Left lung (tissue), 10 donors: ENCODE data around the gene HIGD1B. TPM values are rescaled to one million over a fixed set of nuclear protein-coding genes. Genes with fewer than 3 reads are reported as not detected.

Experiments used
- ATAC-seq: fragments of 200-7000 bp; cut with Tn5 transposase; one replicate; pipeline ENCODE4 v1.9.1; 2020; ENCODE audit warnings: moderate library complexity
- DNase-seq, 4 donors: peaks; one replicate each; pipeline ENCODE4 v3.0.0-alpha.2; 2013 to 2020
- H3K27ac ChIP-seq, 2 donors: fragments of 200-600 bp; sonication (generic) in 1 of 2; one replicate each; pipeline versions ENCODE4 v1.5.0 to v1.8.0; 2020 to 2021
- H3K27me3 ChIP-seq, 2 donors: fragments of 200-600 bp; sonication (generic) in 1 of 2; one replicate each; pipeline versions ENCODE4 v1.5.0 to v1.8.0; 2020 to 2021
- H3K36me3 ChIP-seq, 2 donors: fragments of 200-600 bp; sonication (generic) in 1 of 2; one replicate each; pipeline versions ENCODE4 v1.5.0 to v1.8.0; 2020 to 2021
- H3K4me1 ChIP-seq, 2 donors: fragments of 200-600 bp; one replicate each; pipeline ENCODE4 v1.8.0; 2021
- H3K4me3 ChIP-seq, 2 donors: fragments of 200-600 bp; sonication (generic) in 1 of 2; one replicate each; pipeline versions ENCODE4 v1.5.0 to v1.8.0; 2020 to 2021; ENCODE audit warnings: mild to moderate bottlenecking in 1 of 2
- H3K9me3 ChIP-seq, 2 donors: fragments of 200-600 bp; sonication (generic) in 1 of 2; one replicate each; pipeline versions ENCODE4 v1.5.0 to v1.8.0; 2020 to 2021
- intact Hi-C, 2 donors: fragments of 100-400 bp; cut with DNase I; formaldehyde crosslinking; loops; one replicate each; pipeline versions ENCODE4 v1.11.2 to v1.14.2; 2022
- polyA plus RNA-seq, 6 donors: library from polyadenylated mRNA; unstranded; fragments of 120-200 nt; gene quantifications; one replicate each; pipeline ENCODE4 v1.2.1, GENCODE V29; 2013; ENCODE audit not compliant: insufficient read length in 6 of 6
- total RNA-seq, 2 donors: library from RNA; stranded (reverse); fragmentation: NEBNext Ultra II Directional; extraction: Animal tissue kit (Norgen Biotek cat#: 25700); gene quantifications; one replicate each; pipeline ENCODE4 v1.2.1, GENCODE V29; 2021
- TF ChIP-seq, protein P1 (sequence below), 2 donors: fragments of 200-600 bp; sonication (generic) in 1 of 2; IDR thresholded peaks; one replicate each; pipeline versions ENCODE4 v1.5.0 to v1.8.0; 2021; ENCODE audit warnings: antibody characterized with exemption in 2 of 2
- donor health status: DM: no; HTN: yes; CAD: no.
- donor health status: DM: no; HTN: no; CAD: no.

Gene HIGD1B
- total and polyA plus RNA-seq, 8 donors = 11.0 to 21.7 (median 17.5) TPM

GRCh38 chr17:44881145-44881544 lies 33.5 kb downstream of the HIGD1B start:
- Histone ChIP-seq H3K4me1 (no peaks in the 10 kb centered on the region), H3K27me3 (no peaks in the 10 kb centered on the region), H3K36me3 (peaks cover 0 to 100% of the 10 kb centered on the region in 2 donors), H3K9me3 (no peaks in the 10 kb centered on the region), H3K4me3 (no peak overlapping the region), H3K27ac (no peak overlapping the region)
- no peak for DNase-seq
- no peak for ATAC-seq
- intact Hi-C loops = no loop called here
- TF ChIP-seq, protein P1, sequence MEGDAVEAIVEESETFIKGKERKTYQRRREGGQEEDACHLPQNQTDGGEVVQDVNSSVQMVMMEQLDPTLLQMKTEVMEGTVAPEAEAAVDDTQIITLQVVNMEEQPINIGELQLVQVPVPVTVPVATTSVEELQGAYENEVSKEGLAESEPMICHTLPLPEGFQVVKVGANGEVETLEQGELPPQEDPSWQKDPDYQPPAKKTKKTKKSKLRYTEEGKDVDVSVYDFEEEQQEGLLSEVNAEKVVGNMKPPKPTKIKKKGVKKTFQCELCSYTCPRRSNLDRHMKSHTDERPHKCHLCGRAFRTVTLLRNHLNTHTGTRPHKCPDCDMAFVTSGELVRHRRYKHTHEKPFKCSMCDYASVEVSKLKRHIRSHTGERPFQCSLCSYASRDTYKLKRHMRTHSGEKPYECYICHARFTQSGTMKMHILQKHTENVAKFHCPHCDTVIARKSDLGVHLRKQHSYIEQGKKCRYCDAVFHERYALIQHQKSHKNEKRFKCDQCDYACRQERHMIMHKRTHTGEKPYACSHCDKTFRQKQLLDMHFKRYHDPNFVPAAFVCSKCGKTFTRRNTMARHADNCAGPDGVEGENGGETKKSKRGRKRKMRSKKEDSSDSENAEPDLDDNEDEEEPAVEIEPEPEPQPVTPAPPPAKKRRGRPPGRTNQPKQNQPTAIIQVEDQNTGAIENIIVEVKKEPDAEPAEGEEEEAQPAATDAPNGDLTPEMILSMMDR (IDR thresholded peaks at IDR 0.05) = no peak

DNA sequence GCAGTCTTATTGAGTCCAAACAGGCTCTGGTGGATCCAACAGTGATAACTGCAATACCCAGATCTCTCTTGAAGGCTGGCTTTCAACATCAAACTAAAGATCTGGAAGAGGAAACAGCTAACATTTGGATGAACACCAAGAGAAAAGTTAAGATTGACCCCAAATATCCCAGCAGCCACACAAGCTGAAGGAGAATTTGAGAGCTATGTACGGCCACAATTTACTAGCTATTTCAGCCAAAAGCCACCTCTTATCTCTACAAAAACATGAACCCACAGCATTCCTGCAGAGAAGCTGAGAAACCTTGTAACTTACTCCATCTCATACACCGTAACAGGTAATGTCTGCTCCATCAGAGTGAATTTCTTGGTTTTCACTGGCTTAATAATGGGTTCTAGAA lies 37.3 kb downstream of the HIGD1B start:
- Histone ChIP-seq H3K4me3 (no peak overlapping the region), H3K36me3 (peaks cover 0 to 71% of the 10 kb centered on the region in 2 donors), H3K27me3 (no peaks in the 10 kb centered on the region), H3K27ac (no peak overlapping the region), H3K9me3 (no peaks in the 10 kb centered on the region), H3K4me1 (peaks cover 0 to 30% of the 10 kb centered on the region in 2 donors)
- no peak for DNase-seq
- TF ChIP-seq, protein P1 (IDR thresholded peaks at IDR 0.05) = no peak
- intact Hi-C loops = no loop called here
- ATAC-seq = no peak

GRCh38 chr17:44887016-44887415 lies 39.3 kb downstream of the HIGD1B start:
- no peak for DNase-seq
- H3K4me3 ChIP-seq = no peak overlapping the region
- intact Hi-C loops = no loop called here
- H3K27me3 ChIP-seq = no peaks in the 10 kb centered on the region
- no peak overlapping the region for H3K27ac ChIP-seq
- H3K9me3 ChIP-seq = no peaks in the 10 kb centered on the region
- no peak for ATAC-seq
- H3K36me3 ChIP-seq = peaks cover 0 to 65% of the 10 kb centered on the region in 2 donors
- TF ChIP-seq, protein P1 (IDR thresholded peaks at IDR 0.05) = no peak
- peaks cover 0 to 36% of the 10 kb centered on the region in 2 donors for H3K4me1 ChIP-seq

- H3K4me1 ChIP-seq = peaks cover 0 to 36% of the 10 kb centered on the region in 2 donors
- H3K36me3 ChIP-seq = peaks cover 0 to 65% of the 10 kb centered on the region in 2 donors
- intact Hi-C loops = no loop called here
- H3K27ac ChIP-seq = peak overlapping the region in 1 of 2 donors; percentile 59
- ATAC-seq (no peak), DNase-seq (no peak)
- H3K27me3 ChIP-seq = no peaks in the 10 kb centered on the region
- H3K9me3 ChIP-seq = no peaks in the 10 kb centered on the region
- no peak overlapping the region for H3K4me3 ChIP-seq
- TF ChIP-seq, protein P1 (IDR thresholded peaks at IDR 0.05) = no peak
These were observed 40.6 kb downstream of the HIGD1B start for GRCh38 chr17:44887971-44888954.

GRCh38 chr17:44889003-44889402 lies 41.3 kb downstream of the HIGD1B start:
- no peak for DNase-seq
- H3K4me1 ChIP-seq = peaks cover 0 to 36% of the 10 kb centered on the region in 2 donors
- peaks cover 0 to 65% of the 10 kb centered on the region in 2 donors for H3K36me3 ChIP-seq
- H3K9me3 ChIP-seq = no peaks in the 10 kb centered on the region
- no peak for ATAC-seq
- peak overlapping the region in 1 of 2 donors; percentile 59 for H3K27ac ChIP-seq
- TF ChIP-seq, protein P1 (IDR thresholded peaks at IDR 0.05) = no peak
- H3K27me3 ChIP-seq = no peaks in the 10 kb centered on the region
- no peak overlapping the region for H3K4me3 ChIP-seq
- intact Hi-C loops = no loop called here
